ENCODE data around the gene RBM33. TPM values are rescaled to one million over a fixed set of nuclear protein-coding genes. Genes with fewer than 3 reads are reported as not detected.

RBM33 gene, protein sequence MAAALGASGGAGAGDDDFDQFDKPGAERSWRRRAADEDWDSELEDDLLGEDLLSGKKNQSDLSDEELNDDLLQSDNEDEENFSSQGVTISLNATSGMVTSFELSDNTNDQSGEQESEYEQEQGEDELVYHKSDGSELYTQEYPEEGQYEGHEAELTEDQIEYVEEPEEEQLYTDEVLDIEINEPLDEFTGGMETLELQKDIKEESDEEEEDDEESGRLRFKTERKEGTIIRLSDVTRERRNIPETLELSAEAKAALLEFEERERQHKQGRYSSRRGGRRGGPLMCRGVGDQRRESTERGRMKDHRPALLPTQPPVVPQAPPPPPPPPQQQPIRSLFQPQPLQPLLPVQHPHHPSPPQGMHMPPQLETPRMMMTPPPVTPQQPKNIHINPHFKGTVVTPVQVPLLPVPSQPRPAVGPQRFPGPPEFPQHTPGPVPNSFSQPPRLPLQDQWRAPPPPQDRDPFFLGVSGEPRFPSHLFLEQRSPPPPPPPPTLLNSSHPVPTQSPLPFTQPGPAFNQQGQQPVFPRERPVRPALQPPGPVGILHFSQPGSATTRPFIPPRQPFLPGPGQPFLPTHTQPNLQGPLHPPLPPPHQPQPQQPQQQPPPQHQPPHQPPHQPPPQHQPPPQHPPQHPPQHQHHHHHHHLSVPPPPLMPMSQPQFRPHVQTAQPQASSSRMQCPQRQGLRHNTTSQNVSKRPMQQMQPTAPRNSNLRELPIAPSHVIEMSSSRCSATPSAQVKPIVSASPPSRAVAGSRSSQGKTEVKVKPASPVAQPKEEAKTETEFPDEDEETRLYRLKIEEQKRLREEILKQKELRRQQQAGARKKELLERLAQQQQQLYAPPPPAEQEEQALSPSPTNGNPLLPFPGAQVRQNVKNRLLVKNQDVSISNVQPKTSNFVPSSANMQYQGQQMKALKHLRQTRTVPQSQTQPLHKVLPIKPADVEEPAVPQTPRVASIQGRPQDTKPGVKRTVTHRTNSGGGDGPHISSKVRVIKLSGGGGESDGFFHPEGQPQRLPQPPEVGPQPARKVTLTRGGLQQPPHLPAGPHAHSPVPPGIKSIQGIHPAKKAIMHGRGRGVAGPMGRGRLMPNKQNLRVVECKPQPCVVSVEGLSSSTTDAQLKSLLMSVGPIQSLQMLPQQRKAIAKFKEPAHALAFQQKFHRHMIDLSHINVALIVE
- 10 to 100 TPM; 81.4 to 85.6 TPM for total RNA-seq

DNA sequence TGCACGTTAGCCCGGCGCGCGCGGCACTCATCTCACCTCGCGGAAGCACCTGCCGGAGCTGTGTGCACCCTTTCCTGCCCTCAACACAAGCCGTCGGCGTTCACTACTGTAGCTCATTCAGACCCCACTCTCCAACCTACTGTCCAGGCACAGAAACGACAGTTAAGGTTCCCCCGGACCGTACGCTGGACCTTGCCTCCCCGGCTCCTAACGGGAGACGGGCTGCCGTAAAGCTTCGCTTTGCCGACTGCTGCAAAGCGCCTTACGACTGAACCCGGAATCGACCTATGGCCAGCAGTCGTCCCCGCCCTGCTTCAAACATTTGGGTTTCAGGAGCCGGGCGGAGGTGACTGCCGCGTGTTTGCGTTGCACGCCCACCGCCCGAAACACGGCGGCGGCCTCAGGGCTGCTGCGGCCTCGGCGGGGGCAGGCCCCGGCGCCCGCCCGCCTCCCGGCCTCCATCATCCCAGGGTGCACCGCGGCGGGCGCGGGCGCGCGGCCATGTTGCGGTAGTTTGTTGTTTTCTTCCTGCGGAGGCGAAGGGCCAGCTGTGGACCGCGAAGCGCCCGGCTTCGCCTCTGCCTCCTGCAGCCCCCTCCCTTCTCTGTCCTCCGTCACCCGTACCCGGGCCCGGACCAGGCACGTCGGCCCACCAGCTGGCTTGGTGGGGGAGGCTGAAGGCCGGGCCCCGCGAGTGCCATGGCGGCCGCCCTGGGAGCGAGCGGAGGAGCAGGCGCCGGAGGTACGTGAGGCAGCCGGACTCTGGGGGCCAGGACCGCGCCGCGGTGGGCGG is at the start of gene RBM33:
Gene RBM33, plus strand, starts transcription at position 484 of the 793 bp plus-strand sequence. Its CDS starts 216 bp downstream, at position 700.
- peaks cover 12% of the 10 kb centered on the region for H3K9me3 Mint-ChIP-seq (ENCODE audit: insufficient read depth)
- peak; percentile 86 for ATAC-seq
- H3K36me3 Mint-ChIP-seq (ENCODE audit: low read depth), result peaks cover 70% of the 10 kb centered on the region
- H3K27me3 Mint-ChIP-seq (ENCODE audit: low read depth), result no peaks in the 10 kb centered on the region
- ChIA-PET CTCF (interaction anchor here (0.6 to 1.5 kb wide), 9 partner anchors 8 to 264 kb away, joined by 3 to 6 read pairs (median 3); no protein-coding TSS in a partner anchor), POLR2A (interaction anchor here (0.5 to 1.5 kb wide), 11 partner anchors 14 to 1249 kb away, joined by 3 to 7 read pairs (median 4); partner anchors contain the start of gene LMBR1)
- DNase-seq, result peak; percentile 82
- H3K4me3 Mint-ChIP-seq, result peak within 1 kb of the TSS; percentile 99
- peaks cover 40% of the 10 kb centered on the region for H3K4me1 Mint-ChIP-seq (ENCODE audit: low read depth)
- H3K27ac Mint-ChIP-seq, result peak within 1 kb of the TSS; percentile 100

DNA sequence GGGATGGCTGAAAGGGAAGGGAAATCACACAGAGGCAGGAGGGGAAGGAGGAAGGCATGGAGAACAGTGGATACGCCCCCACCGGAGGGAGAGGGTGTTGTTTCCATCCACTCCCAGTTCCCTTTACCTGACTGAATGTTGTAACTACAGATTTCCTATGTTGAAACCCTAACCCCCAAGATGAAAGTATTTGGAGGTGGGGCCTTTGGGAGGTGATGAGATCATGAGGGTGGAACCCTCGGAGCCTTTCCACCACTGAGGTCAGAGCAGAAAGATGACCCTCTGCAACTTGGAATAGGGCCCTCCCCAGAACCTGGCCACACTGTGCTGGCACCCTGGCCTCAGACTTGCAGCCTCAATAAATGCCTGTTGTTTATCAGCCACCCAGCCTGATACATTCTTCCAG is 49.5 kb upstream of the RBM33 start:
- no peak overlapping the region for H3K27ac Mint-ChIP-seq
- ChIA-PET POLR2A (no interaction called here), CTCF (interaction anchor here (1.7 kb wide), 1 partner anchor 172 kb away, joined by 7 read pairs; no protein-coding TSS in a partner anchor)
- peaks cover 31% of the 10 kb centered on the region for H3K27me3 Mint-ChIP-seq (ENCODE audit: low read depth)
- no peak overlapping the region for H3K4me3 Mint-ChIP-seq
- peaks cover 17% of the 10 kb centered on the region for H3K4me1 Mint-ChIP-seq (ENCODE audit: low read depth)
- no peak for DNase-seq
- H3K9me3 Mint-ChIP-seq (ENCODE audit: insufficient read depth), result no peaks in the 10 kb centered on the region
- no peak for ATAC-seq
- no peaks in the 10 kb centered on the region for H3K36me3 Mint-ChIP-seq (ENCODE audit: low read depth)

DNA sequence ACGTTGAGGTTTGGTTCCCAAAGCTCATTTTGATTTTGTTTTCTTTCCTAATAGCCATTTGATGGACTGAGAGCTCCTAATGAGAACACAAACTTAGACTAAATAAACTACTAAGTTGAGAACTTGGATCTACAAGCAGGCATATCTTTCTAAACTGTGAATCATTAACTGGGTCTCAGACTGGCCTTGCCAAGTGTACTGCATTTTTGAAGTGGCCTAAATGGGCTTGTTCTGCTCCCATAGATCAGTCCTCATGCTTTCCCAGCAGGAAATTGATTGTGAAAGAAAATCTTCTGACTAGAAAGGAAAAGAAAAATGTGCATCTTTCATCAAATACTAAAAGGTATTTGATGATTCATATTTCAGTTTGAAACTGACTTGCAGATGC is 46.7 kb upstream of the RBM33 start:
- H3K9me3 Mint-ChIP-seq (ENCODE audit: insufficient read depth), result no peaks in the 10 kb centered on the region
- ChIA-PET POLR2A (no interaction called here), CTCF (interaction anchor here (0.7 to 4.8 kb wide), 15 partner anchors 13 to 671 kb away, joined by 3 to 146 read pairs (median 12); no protein-coding TSS in a partner anchor)
- no peaks in the 10 kb centered on the region for H3K36me3 Mint-ChIP-seq (ENCODE audit: low read depth)
- DNase-seq, result no peak
- H3K27me3 Mint-ChIP-seq (ENCODE audit: low read depth), result peaks cover 38% of the 10 kb centered on the region
- no peak overlapping the region for H3K27ac Mint-ChIP-seq
- peaks cover 7% of the 10 kb centered on the region for H3K4me1 Mint-ChIP-seq (ENCODE audit: low read depth)
- H3K4me3 Mint-ChIP-seq, result no peak overlapping the region
- ATAC-seq, result no peak

DNA sequence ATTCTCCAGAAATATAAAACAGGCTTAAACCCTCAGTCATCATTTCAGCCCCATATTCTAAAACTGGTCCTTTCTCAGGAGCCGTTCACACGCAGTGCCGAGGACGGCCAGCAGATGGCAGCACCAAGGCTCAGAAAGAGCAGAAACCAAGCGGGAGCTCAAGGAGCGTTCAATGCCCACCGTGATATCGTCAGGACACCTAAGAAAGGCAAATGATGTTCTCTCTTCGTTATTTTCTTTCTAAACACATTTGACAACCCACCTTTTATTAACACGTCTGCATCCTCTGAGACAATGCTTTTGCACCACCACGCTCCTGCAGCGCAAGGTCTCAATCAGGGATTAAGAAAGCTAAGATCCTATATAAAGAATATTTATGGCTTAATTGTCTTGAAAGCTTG is 45.7 kb upstream of the RBM33 start:
- ATAC-seq (peak; percentile 90), DNase-seq (peak; percentile 90)
- ChIA-PET CTCF (interaction anchor here (0.6 to 4.8 kb wide), 61 partner anchors 9 to 672 kb away, joined by 3 to 146 read pairs (median 5); partner anchors contain the start of gene RBM33), POLR2A (no interaction called here)
- H3K36me3 Mint-ChIP-seq (ENCODE audit: low read depth), result no peaks in the 10 kb centered on the region
- H3K4me3 Mint-ChIP-seq, result no peak overlapping the region
- H3K27ac Mint-ChIP-seq, result no peak overlapping the region
- H3K27me3 Mint-ChIP-seq (ENCODE audit: low read depth), result peaks cover 40% of the 10 kb centered on the region
- no peaks in the 10 kb centered on the region for H3K9me3 Mint-ChIP-seq (ENCODE audit: insufficient read depth)
- H3K4me1 Mint-ChIP-seq (ENCODE audit: low read depth), result peaks cover 7% of the 10 kb centered on the region

DNA sequence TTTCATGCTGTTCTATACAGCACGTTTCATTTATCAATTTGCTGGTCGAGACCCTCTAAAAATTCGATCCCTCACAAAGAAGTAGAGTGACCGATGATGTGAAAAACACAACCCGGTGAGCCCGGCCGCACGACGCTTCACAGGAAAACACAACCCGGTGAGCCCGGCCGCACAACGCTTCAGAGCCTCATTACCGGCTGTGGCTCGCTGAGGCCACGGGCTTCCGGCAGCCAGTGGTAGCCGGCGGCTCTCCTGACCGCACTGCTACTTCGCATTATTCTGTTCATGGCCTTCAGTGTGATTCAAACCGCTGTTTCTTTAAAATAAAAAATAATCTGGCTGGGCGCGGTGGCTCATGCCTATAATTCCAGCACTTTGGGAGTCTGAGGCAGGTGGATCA is 42.3 kb upstream of the RBM33 start:
- H3K36me3 Mint-ChIP-seq (ENCODE audit: low read depth), result no peaks in the 10 kb centered on the region
- H3K27ac Mint-ChIP-seq, result no peak overlapping the region
- H3K9me3 Mint-ChIP-seq (ENCODE audit: insufficient read depth), result no peaks in the 10 kb centered on the region
- POLR2A ChIA-PET, result no interaction called here
- ATAC-seq, result no peak
- peaks cover 35% of the 10 kb centered on the region for H3K27me3 Mint-ChIP-seq (ENCODE audit: low read depth)
- H3K4me1 Mint-ChIP-seq (ENCODE audit: low read depth), result peaks cover 7% of the 10 kb centered on the region
- no peak overlapping the region for H3K4me3 Mint-ChIP-seq
- no peak for DNase-seq
- CTCF ChIA-PET, result interaction anchor here (3.6 kb wide), 1 partner anchor 166 kb away, joined by 16 read pairs; no protein-coding TSS in a partner anchor

DNA sequence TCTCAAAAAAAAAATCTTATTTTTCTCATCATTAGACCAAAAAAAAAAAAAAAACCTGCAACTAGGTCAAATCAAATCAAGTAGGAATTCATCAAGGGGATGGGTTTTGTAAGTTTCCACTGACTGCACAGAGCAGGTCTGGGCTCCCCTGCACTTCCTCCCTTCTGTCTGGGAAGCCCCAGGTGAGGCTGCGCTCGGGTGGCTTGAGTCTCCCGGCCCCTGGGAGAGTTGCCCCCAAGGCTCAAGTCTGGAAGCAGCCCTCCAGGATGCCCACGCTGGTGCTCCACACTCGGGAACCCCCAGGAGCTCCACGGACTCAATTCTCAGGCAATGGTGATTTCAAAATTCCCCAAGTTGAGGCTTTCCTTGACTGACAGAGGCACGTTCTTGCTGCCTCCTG is 41.7 kb upstream of the RBM33 start:
- no peak overlapping the region for H3K27ac Mint-ChIP-seq
- POLR2A ChIA-PET, result interaction anchor here (1.5 kb wide), 1 partner anchor 41 kb away, joined by 4 read pairs; no protein-coding TSS in a partner anchor
- H3K36me3 Mint-ChIP-seq (ENCODE audit: low read depth), result no peaks in the 10 kb centered on the region
- peaks cover 30% of the 10 kb centered on the region for H3K27me3 Mint-ChIP-seq (ENCODE audit: low read depth)
- peaks cover 7% of the 10 kb centered on the region for H3K4me1 Mint-ChIP-seq (ENCODE audit: low read depth)
- no peaks in the 10 kb centered on the region for H3K9me3 Mint-ChIP-seq (ENCODE audit: insufficient read depth)
- H3K4me3 Mint-ChIP-seq, result no peak overlapping the region
- ATAC-seq (no peak), DNase-seq (no peak)
- CTCF ChIA-PET, result interaction anchor here (3.6 kb wide), 1 partner anchor 165 kb away, joined by 16 read pairs; no protein-coding TSS in a partner anchor

DNA sequence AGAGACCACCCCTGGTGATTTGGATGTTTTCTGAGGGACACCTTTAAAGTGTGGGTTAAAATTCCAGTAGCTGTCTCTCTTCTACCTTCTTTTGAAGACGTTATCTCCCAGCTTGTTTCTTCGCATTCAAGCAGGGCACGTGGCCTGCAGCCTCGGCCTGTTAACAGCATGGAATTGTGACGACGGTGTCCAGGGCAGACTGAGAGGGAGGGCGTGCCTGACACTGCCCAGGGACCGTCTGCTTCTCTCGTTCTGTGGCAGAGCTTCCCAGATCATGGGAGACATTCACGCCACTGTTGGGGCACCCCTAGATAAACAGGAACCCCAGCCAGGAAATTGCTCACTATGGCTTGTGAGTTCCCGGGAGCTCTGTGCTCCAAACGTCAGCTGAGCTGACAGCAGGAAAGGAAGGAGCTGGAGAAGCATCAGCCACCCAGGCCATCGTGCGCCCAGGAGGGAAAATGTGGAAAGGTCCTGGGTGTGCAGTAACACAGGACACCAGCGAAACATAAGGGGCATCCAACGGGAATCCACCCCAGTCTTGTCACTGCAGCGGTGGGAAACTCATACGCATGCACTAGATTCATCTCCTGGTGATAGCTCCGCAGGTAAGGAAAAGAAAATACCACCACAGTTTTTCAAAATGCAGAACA is 41.1 kb upstream of the RBM33 start:
- Mint-ChIP-seq H3K27me3 (ENCODE audit: low read depth) (peaks cover 28% of the 10 kb centered on the region), H3K4me3 (no peak overlapping the region), H3K36me3 (ENCODE audit: low read depth) (no peaks in the 10 kb centered on the region), H3K27ac (no peak overlapping the region), H3K4me1 (ENCODE audit: low read depth) (peaks cover 6% of the 10 kb centered on the region), H3K9me3 (ENCODE audit: insufficient read depth) (no peaks in the 10 kb centered on the region)
- CTCF ChIA-PET, result interaction anchor here (3.6 kb wide), 1 partner anchor 164 kb away, joined by 16 read pairs; no protein-coding TSS in a partner anchor
- POLR2A ChIA-PET, result interaction anchor here (1.5 kb wide), 1 partner anchor 41 kb away, joined by 4 read pairs; no protein-coding TSS in a partner anchor
- DNase-seq (no peak), ATAC-seq (no peak)

DNA sequence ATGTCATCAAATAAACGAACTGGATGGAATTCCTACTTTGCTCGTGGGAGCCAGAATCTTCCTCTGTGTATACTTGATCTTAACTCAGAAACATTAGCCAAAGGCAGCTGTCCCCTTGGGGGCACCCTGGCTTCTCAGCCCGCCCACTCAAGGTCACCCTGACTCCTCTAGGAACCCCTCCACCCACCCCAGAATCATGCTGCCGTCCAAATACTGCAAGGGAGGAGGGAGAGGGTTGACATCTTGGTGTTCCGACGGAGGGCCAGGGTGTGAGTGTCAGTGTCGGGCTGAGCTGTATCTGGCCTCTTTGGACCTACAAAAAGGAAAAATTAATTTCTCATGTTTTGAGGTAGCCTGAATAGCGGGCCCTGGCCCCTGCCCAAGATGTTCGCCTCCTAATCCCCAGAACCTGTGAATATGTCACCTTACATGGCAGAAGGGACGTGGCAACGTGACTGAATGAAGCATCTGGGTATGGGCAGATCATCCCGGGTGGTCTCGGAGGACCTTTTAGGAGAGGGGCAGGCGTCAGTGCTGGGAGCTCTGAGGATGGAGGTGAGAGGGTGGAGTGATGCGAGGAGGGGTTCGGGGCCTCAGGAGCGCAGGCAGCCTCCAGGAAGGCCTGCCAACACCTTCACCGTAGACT is 40.5 kb upstream of the RBM33 start:
- DNase-seq (no peak), ATAC-seq (no peak)
- Mint-ChIP-seq H3K27ac (no peak overlapping the region), H3K4me1 (ENCODE audit: low read depth) (no peaks in the 10 kb centered on the region), H3K9me3 (ENCODE audit: insufficient read depth) (no peaks in the 10 kb centered on the region), H3K4me3 (no peak overlapping the region), H3K27me3 (ENCODE audit: low read depth) (peaks cover 22% of the 10 kb centered on the region), H3K36me3 (ENCODE audit: low read depth) (no peaks in the 10 kb centered on the region)
- CTCF ChIA-PET, result interaction anchor here (3.6 kb wide), 1 partner anchor 164 kb away, joined by 16 read pairs; no protein-coding TSS in a partner anchor
- POLR2A ChIA-PET, result interaction anchor here (1.5 kb wide), 1 partner anchor 40 kb away, joined by 4 read pairs; no protein-coding TSS in a partner anchor

DNA sequence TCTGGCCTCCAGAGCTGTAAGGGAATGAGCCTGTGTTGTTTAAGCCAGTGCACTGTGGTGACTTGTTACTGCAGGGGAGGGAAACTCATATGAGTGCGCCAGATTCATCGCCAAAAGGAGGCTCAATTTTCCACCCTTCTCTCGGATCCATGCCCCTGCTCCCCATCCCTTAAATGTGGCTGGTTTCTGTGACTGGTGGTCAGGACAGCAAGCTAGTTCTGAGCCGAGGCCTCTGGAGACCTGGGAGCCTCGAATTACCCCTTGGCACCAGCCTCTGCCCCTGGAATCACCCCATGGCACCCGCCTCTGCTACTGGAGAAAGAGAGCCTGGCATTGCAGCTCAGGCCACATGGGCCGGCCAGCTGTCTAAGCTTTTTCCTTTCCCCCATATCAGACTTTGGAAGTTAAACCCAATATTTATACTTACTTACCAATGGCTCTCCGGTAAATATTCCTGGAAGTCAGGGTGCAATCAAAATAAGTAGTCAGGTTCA is 39.9 kb upstream of the RBM33 start:
- CTCF ChIA-PET, result interaction anchor here (3.6 kb wide), 1 partner anchor 163 kb away, joined by 16 read pairs; no protein-coding TSS in a partner anchor
- ATAC-seq, result no peak

DNA sequence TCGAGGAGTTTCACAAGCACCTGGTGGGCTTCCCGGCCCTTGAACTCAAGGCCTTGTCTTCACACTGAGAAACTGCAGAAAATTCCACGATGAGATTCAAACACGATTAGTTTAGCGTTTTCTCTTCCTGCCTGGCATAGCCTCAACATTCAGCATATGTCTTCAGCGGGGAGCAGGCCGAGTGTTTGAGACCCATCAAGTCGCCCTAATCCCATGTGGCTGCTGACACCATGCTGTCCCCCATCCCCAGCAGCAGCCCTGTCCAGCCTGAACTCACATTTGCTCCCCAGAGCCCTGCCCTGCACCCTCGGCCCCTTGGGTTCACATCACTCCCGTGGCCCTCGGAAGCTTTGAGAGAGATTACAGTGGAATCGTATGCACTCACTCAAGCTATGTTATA is 35.3 kb upstream of the RBM33 start:
- CTCF ChIA-PET, result no interaction called here

More for the DNA sequence above, 39.9 kb upstream of the RBM33 start:
- H3K27me3 Mint-ChIP-seq (ENCODE audit: low read depth), result peaks cover 18% of the 10 kb centered on the region
- H3K4me3 Mint-ChIP-seq, result no peak overlapping the region
- H3K27ac Mint-ChIP-seq, result no peak overlapping the region
- H3K36me3 Mint-ChIP-seq (ENCODE audit: low read depth), result no peaks in the 10 kb centered on the region
- no peak for DNase-seq
- H3K4me1 Mint-ChIP-seq (ENCODE audit: low read depth), result no peaks in the 10 kb centered on the region
- POLR2A ChIA-PET, result no interaction called here
- H3K9me3 Mint-ChIP-seq (ENCODE audit: insufficient read depth), result no peaks in the 10 kb centered on the region

More for the DNA sequence above, 35.3 kb upstream of the RBM33 start:
- Mint-ChIP-seq H3K4me3 (no peak overlapping the region), H3K4me1 (ENCODE audit: low read depth) (no peaks in the 10 kb centered on the region), H3K9me3 (ENCODE audit: insufficient read depth) (no peaks in the 10 kb centered on the region), H3K27ac (no peak overlapping the region), H3K27me3 (ENCODE audit: low read depth) (peaks cover 9% of the 10 kb centered on the region), H3K36me3 (ENCODE audit: low read depth) (no peaks in the 10 kb centered on the region)
- DNase-seq, result no peak
- POLR2A ChIA-PET, result no interaction called here
- no peak for ATAC-seq

All from activated CD8-positive, alpha-beta T cell treated with anti-CD3 and anti-CD28 coated beads, Interleukin-2, amount 10 ng/mL, durations not matched to agents 7 days and 5 days (primary cell).